ENCODE results near the gene NABP2.

NABP2 gene

GRCh38 chr12:56212361-56212760, 11.8 kb upstream of the NABP2 start:
- no peak for DNase-seq

DNA sequence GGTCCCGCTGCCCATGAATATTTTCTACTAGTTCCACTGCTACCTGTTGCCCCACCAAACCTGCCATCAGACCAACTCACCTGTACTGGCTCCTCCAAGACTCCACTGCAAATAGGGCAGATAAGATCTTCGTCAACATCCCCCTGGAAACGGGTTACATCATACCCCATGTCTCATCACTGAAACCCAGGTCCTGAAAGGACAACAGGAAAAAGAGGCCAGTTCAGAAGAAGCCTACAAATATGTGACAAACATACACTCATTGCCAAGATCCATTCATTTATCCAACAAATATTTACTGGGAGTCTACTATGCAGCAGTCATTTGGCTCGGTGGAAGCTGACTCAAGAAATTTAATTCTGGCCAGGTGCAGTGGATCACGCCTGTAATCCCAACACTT, 10.3 kb upstream of the NABP2 start:
- no peak for DNase-seq

DNA sequence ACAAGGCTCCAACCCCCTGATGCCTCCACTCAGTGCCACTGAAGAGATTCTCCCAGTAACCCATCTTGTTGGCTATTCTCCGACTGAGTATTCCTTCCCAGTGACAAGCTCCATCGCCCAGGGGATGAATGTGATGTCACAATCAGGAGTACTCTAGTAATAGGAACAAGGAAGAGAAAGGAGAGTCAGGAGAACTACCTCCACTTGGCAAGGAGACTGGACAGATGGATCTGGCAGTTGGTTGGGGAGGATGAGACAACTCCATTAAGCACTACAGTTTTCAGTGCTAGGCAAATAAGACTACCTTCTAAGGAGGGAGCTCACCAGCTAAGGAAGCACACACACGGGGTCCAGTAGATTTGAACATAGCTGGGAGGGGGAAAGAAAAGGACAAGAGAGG, 7.7 kb upstream of the NABP2 start:
- no peak for DNase-seq

GRCh38 chr12:56219840-56220239, 4.3 kb upstream of the NABP2 start:
- DNase-seq, result no peak

GRCh38 chr12:56220611-56221231, 3.4 kb upstream of the NABP2 start:
- DNase-seq, result peak in 1 of 51 donors; percentile 36

DNA sequence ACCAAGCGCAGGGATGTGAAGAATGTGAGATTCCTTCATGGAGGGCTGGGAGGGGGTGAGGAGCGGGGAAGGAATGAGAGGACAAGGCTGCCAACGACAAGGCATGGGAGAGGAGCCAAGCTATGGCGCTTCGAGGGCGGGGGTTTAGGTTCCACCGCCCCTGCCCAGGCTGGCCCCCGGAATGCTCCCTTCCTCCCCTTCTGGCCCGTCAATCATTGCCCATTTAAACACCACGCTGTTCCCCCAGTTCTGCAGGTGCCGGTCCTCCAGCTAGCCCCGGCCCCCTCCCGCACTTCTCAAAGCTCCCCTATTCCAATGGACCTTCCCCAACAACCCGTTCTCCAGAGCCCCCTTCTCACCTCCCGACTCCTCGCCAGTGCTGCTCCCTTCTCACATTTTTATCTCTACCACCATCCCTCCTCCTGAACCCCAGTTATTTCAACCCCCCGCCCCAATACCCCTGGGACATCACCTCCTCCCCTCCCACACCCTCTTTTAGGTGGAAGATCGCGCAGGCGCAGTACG, 2.8 kb upstream of the NABP2 start:
- peak in 39 of 51 donors; percentile 7 to 74 (median 42) for DNase-seq

GRCh38 chr12:56221757-56222530, 2.2 kb upstream of the NABP2 start, which contains the start of gene RNF41:
TSS of gene RNF41 (minus strand) at chr12:56221922. CDS start at chr12:56214047, 7,875 bp downstream.
- peak; percentile 68 to 98 (median 94) for DNase-seq

DNA sequence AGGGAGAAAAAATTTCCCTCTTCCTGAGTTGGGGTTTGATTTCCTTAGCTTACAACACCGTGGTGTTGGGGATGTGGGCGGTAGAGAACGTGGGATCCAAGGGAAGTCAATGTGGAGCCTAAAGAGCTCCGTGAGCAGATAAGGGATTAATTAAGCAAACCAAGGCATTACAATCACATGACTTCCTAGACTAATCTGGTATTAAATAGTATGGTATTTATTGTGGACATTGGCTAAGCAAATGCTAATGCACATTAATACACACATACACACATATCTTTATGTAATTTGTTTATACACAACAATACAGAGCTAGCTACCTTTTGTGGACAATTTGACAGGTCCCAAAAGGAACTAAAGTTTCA, 1.6 kb upstream of the NABP2 start:
- DNase-seq, result no peak

- DNase-seq, result no peak
These were observed 506 bp upstream of the NABP2 start for GRCh38 chr12:56223571-56224101.

DNA sequence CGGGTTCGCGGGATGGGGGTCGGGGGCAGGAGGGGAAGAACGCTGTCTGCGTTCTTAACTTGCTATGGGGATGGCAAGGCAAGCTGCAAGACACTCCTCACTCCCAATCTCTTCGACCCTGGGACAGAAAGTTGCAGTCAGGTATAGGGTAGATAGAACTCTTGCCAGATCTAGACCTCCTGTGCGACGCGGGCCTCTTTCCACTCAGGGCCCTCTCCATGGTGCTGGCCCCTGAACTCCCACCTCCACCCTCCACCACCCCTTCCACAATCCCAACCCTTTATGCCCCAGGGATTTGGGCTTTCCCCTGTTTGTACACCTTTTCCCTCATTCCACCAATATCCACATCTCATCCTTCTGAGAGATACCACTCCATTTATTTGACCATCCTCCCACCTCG, 812 bp downstream of the NABP2 start:
- DNase-seq, result no peak

DNA sequence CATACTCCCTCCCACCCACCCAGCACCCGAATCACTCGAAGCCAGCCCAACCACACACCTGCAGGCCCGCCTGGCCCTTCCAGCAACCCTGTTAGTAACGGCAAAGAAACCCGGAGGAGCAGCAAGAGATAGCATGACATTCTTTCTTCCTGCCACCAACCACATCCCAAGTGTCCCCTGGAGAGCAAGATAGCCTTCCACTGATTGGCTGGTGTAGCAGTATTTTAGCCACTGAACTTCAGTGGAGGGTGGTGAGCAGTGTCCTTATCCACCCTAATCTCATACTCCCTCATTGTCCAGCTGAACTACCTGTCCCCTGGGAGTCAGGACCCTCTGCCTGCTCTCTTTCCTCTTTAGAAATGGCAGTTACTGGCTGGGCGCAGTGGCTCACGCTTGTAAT, 4.9 kb downstream of the NABP2 start:
- DNase-seq, result no peak

- DNase-seq, result no peak
These were observed 5.8 kb downstream of the NABP2 start, which contains the start of gene SLC39A5 for GRCh38 chr12:56229916-56230431. TSS of gene SLC39A5 (plus strand) at chr12:56230051. CDS start at chr12:56231275, 1,224 bp downstream.

DNA sequence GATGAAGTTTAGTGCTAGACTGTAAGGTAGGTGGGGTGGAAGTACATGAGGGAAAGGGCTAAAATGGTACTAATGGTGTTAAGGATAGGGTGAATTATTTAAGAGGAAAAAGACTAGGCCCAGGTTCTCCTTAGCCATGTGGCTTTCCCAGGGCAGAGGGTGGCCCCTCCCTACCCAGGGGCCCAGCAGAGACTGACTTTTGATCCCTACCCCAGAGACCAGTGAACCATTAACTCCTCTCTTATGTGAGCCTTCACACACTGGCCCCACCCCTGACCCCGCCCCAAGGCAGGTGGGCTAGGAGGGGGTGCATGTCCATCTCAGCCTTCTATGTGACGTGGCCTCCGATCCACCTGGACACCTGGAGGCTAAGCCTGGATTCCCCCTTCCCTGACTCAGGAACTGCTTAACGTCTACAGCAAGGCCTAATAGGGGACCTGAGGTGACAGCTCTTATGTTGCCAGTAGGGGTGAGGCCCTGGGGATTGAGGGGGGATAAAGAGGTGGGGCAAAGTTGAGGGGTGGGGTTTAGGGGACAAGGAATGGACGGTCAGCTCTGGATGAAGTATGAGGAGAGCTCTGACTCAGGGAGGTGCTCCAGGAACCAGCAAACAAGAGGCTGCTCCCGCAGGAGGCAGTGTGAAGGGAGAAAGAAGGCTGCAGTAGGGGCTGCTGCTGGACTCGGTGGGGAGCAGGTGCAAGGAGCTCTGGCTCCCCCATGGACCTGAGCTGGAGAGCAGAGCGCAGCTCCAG, 6.5 kb downstream of the NABP2 start:
- no peak for DNase-seq

- no peak for DNase-seq
These were observed 7.0 kb downstream of the NABP2 start for GRCh38 chr12:56231184-56231582.

DNA sequence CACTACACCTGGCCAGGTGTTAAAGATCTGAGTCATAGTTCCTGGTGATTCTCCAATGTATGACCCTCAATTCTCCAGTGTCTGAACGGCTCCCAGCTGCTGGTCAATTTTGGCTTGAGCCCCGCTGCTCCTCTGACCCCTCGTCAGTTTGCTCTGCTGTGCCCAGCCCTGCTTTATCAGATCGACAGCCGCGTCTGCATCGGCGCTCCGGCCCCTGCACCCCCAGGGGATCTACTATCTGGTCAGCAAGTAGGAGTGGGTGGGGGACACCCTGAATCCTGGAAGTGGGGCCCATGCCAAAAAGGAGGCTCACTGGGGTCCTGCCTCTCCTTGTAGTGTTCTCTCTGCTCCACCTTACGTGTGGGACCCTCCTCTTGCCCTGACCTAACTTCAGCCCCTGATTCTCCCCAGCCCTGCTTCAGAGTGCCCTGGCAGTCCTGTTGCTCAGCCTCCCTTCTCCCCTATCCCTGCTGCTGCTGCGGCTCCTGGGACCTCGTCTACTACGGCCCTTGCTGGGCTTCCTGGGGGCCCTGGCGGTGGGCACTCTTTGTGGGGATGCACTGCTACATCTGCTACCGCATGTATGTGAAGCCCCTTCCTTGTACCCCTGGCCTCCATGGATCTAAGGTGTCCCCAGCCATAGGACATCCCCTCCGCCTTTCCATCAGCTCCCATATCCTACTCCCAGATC, 10.7 kb downstream of the NABP2 start:
- DNase-seq, result no peak

DNA sequence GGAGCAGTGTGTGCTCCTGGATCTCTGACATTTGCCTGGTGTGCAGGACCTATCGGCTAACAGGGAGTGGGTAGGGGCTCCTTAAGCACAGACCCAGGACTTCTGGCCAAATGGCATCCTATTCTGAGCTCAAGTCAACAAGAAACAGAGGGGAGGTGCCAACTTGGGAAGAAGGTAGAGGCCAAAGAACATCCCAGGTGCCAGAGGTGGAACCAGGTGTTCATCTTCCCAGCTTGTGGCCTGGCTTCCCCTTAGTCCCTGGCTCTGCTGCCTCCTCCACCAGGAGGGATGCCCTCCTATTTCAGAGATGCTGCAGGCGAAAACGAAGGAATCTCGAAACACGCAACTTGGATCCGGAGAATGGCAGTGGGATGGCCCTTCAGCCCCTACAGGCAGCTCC, 11.9 kb downstream of the NABP2 start:
- no peak for DNase-seq

DNA sequence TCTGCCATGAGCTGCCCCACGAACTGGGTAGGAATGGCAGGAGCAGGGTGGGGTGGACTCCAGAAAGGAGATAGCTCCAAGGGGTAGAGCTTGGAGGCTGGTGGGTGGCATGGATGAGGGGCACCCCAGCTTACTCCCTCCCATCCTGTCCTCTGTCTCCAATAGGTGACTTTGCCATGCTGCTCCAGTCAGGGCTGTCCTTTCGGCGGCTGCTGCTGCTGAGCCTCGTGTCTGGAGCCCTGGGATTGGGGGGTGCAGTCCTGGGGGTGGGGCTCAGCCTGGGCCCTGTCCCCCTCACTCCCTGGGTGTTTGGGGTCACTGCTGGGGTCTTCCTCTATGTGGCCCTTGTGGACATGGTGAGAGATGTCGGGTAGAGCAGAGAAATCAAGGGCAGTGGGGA, 12.8 kb downstream of the NABP2 start:
- no peak for DNase-seq

DNA sequence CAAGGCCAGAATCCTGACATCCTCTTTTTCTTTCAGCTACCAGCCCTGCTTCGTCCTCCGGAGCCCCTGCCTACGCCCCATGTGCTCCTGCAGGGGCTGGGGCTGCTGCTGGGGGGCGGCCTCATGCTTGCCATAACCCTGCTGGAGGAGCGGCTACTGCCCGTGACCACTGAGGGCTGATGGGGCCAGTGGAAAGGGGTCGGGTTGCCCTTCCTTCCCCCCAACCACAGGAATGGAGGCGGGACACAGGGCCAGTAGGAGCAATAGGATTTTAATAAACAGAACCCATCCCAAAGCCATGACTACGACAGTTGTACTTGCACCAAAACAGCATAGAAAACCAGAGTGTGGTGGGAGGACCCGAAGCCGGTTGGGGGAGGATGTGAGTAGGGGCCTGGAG, 13.4 kb downstream of the NABP2 start:
- no peak for DNase-seq

DNA sequence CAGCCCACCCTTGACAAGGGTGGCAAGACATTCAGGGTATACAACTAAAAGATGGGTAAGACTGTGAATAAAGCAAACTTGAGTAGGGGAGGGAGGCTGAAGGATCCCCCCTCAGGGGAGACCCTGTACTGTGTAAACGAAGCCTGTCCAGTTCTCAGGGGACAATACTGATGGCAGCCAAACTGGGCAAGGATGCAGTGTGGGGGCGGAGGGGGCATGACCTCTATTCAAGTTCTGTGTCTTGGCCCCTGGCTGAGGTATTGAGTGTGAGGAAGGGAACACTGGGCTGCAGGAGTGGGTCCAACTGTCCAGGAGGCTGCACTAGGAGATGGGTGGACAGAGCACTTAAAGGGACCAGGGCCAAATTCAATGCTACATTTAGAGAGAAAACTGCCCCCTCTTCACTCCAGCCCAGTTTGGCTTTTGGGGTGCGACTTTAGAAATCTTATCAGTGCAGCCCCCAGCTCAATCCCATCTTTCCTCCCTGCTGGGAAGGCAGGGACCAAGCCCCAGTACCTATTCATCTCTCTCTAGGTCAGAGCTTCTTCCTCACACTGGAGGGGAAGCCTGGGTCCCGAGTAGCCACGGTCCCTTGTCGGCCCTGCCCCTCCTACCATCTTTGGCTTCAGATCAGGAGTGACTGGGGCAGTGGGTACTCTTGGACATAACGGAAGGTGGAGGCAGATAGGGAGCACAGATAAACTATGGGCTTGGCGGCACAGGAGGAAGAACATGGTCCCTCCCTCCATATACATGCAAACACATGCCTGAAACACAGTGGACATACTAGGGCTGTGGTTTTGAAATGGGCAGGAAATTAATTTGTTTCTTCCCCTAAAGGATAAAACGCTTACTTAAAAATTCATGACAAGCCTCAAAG, 17.5 kb downstream of the NABP2 start:
- DNase-seq, result no peak

DNA sequence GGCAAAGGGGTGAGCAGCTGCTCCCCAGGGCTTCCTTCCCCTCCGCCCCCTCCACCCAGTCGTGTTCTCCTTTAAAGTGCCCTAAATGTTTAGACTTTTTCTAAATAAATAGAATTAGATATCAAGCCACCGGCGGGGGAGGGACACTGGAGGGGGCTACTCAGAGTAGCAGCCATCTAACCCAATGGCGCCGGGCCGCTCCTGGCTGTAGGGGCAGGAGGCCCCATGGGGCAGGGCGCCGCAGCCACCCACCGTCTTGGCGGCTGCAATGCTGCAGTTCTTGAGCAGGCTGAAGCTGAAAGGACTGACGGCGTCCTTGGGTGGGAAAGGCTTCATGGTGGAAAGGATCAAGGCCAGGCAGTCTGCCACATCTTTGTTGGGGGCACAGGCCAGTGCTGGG, 18.8 kb downstream of the NABP2 start:
- no peak for DNase-seq
